Endothelial cell of umbilical vein (primary cell): ENCODE data around the gene TREML4. TPM values are rescaled to one million over a fixed set of nuclear protein-coding genes. Genes with fewer than 3 reads are reported as not detected.

Experiments used
- BruUV-seq: library from RNA; stranded (reverse); fragments of 400-500 nt; replicated peaks from 2 replicates; lab custom pipeline; 2021; lab: Mats Ljungman, UMichigan
- CTCF ChIA-PET: fragments of 300-600, 350-600 bp; sonication (Branson Sonifier 250); formaldehyde crosslinking; loops from one replicate; lab custom pipeline; 2021; ENCODE audit warnings: antibody characterized with exemption, inconsistent platforms; lab: Charles Lee
- POLR2A ChIA-PET: fragments of 300-600, 350-600 bp; sonication (Branson Sonifier 250); formaldehyde crosslinking; loops from one replicate; lab custom pipeline; 2021; ENCODE audit warnings: antibody characterized with exemption, inconsistent platforms; lab: Charles Lee
- DNase-seq: peaks from one replicate; pipeline ENCODE4 v3.0.0-alpha.2; 2011; ENCODE audit warnings: low read depth, low spot score
- FAIRE-seq: peaks from 2 replicates; lab custom pipeline; 2011; peaks lifted over from hg19 to GRCh38; lab: Jason Lieb, UNC
- H2AFZ ChIP-seq: 2 replicates; pipeline ENCODE4 v1.6.0; 2012; ENCODE audit warnings: low read depth, low read length, control low read depth, inconsistent platforms
- H3K27ac ChIP-seq: 2 replicates; pipeline ENCODE4 v1.5.1; 2011; ENCODE audit warnings: low read depth, mild to moderate bottlenecking, control low read depth, low read length, moderate library complexity; ENCODE audit not compliant: insufficient read depth
- H3K27me3 ChIP-seq, 2 experiments: 2 replicates each; pipeline versions ENCODE4 v1.6.0 to v1.6.1; 2011; ENCODE audit warnings: low read length in 2 of 2, mixed read lengths in 1 of 2; ENCODE audit not compliant: control insufficient read depth in 2 of 2, insufficient read depth in 2 of 2
- H3K36me3 ChIP-seq, 2 experiments: 2 replicates in 1 of 2; 3 replicates in 1 of 2; pipeline ENCODE4 v1.5.1; 2011; ENCODE audit warnings: low read length in 2 of 2, mild to moderate bottlenecking in 1 of 2, moderate library complexity in 1 of 2; ENCODE audit not compliant: control insufficient read depth in 2 of 2, insufficient read depth in 2 of 2; ENCODE audit errors: extremely low read depth in 1 of 2
- H3K4me1 ChIP-seq: 3 replicates; pipeline ENCODE4 v1.5.1; 2011; ENCODE audit warnings: mild to moderate bottlenecking, low read length; ENCODE audit not compliant: control insufficient read depth, insufficient read depth; ENCODE audit errors: extremely low read depth
- H3K4me2 ChIP-seq: 2 replicates; pipeline ENCODE4 v1.6.1; 2011; ENCODE audit warnings: low read length, control low read depth, mixed read lengths; ENCODE audit not compliant: insufficient read depth
- H3K4me3 ChIP-seq, 3 experiments: fragments of 200-600 bp in 1 of 3; sonication (generic), shearing (Covaris generic) in 1 of 3; replicated peaks in 1 of 3; 2 replicates each; pipeline ENCODE4 v1.5.1; 2011 to 2016; ENCODE audit warnings: control low read depth in 3 of 3, low read length in 3 of 3, mild to moderate bottlenecking in 2 of 3, inconsistent platforms in 1 of 3, low read depth in 1 of 3, moderate library complexity in 1 of 3; ENCODE audit not compliant: insufficient read depth in 1 of 3
- H3K79me2 ChIP-seq: 2 replicates; pipeline ENCODE4 v1.6.0; 2012; ENCODE audit warnings: low read length, inconsistent platforms; ENCODE audit not compliant: control insufficient read depth, insufficient read depth
- H3K9ac ChIP-seq: replicated peaks from 2 replicates; pipeline ENCODE3; 2011; ENCODE audit warnings: low read length, control low read depth; ENCODE audit not compliant: insufficient read depth; ENCODE audit errors: extremely low read depth
- H3K9me1 ChIP-seq: replicated peaks from 3 replicates; pipeline ENCODE4 v1.6.0; 2011; ENCODE audit warnings: mild to moderate bottlenecking, low read length; ENCODE audit not compliant: control insufficient read depth, insufficient read depth; ENCODE audit errors: extremely low read depth
- H3K9me3 ChIP-seq: replicated peaks from 2 replicates; pipeline ENCODE4 v1.5.1; 2012; ENCODE audit warnings: low read length, inconsistent platforms; ENCODE audit not compliant: control insufficient read depth, insufficient read depth
- H4K20me1 ChIP-seq: replicated peaks from 2 replicates; pipeline ENCODE3; 2011; ENCODE audit warnings: mild to moderate bottlenecking, low read length; ENCODE audit not compliant: control insufficient read depth, insufficient read depth; ENCODE audit errors: extremely low read depth
- CTCF ChIP-seq, 2 donors: IDR thresholded peaks; 1 replicate in 1 of 2; 2 replicates in 1 of 2; pipeline ENCODE4 v1.5.1; 2011; ENCODE audit warnings: low read length in 2 of 2, mild to moderate bottlenecking in 2 of 2, moderate library complexity in 2 of 2, control low read depth in 1 of 2, inconsistent platforms in 1 of 2, low read depth in 1 of 2; ENCODE audit not compliant: insufficient read depth in 1 of 2; ENCODE audit errors: extremely low read depth in 1 of 2
- EZH2 ChIP-seq: IDR thresholded peaks from 2 replicates; pipeline ENCODE4 v1.6.1; 2012; ENCODE audit warnings: borderline replicate concordance, low read depth, mild to moderate bottlenecking, moderate library complexity, low read length, inconsistent platforms; ENCODE audit not compliant: severe bottlenecking
- FOS ChIP-seq: IDR thresholded peaks from 2 replicates; pipeline ENCODE4 v1.6.1; 2011; ENCODE audit warnings: mild to moderate bottlenecking, low read length, moderate library complexity, borderline replicate concordance; ENCODE audit not compliant: insufficient read depth
- GATA2 ChIP-seq: IDR thresholded peaks from 2 replicates; pipeline ENCODE4 v1.7.0; 2011; ENCODE audit warnings: low read depth, mild to moderate bottlenecking, moderate library complexity, mixed read lengths, low read length; ENCODE audit not compliant: insufficient read length, insufficient read depth
- JUN ChIP-seq: IDR thresholded peaks from 2 replicates; pipeline ENCODE4 v1.6.1; 2011; ENCODE audit warnings: borderline replicate concordance, low read depth; ENCODE audit not compliant: insufficient read length, insufficient read depth
- MYC ChIP-seq: IDR thresholded peaks from one replicate; pipeline ENCODE4 v1.6.1; 2011; ENCODE audit warnings: mild to moderate bottlenecking, low read depth, low read length
- POLR2A ChIP-seq: IDR thresholded peaks from 2 replicates; pipeline ENCODE4 v1.6.1; 2012; ENCODE audit warnings: low read depth, mild to moderate bottlenecking, control low read depth, low read length
- POLR2AphosphoS5 ChIP-seq: IDR thresholded peaks from 2 replicates; pipeline ENCODE4 v1.6.1; 2012; ENCODE audit warnings: low read depth, mild to moderate bottlenecking, control low read depth, low read length, moderate library complexity; ENCODE audit not compliant: insufficient read depth
- dilution Hi-C: fragments of 300-500 bp; cut with MboI; formaldehyde crosslinking; loops from one replicate; pipeline ENCODE4 v1.15.0; 2019; ENCODE audit warnings: low sequenced_read_pairs; ENCODE audit not compliant: extremely low pct_ligation_motif_present
- intact Hi-C: fragments of 100-400 bp; cut with micrococcal nuclease; formaldehyde crosslinking; loops from one replicate; pipeline ENCODE4 v1.10.0; 2022
- polyA plus RNA-seq, 4 experiments: library from polyadenylated mRNA; depleted of rRNA in 3 of 4; stranded (reverse) in 3 of 4; unstranded in 1 of 4; fragments of >200 nt; gene quantifications; 2 replicates each; pipeline versions ENCODE4 v1.2.1 to v1.2.3, GENCODE V29; 2011 to 2012; ENCODE audit warnings: missing spikeins in 1 of 4
- total RNA-seq: library from RNA; stranded (reverse); gene quantifications from 2 replicates; pipeline ENCODE4 v1.2.3, GENCODE V29; 2021
- TF ChIP-seq, protein P1 (sequence below): IDR thresholded peaks from 2 replicates; pipeline ENCODE4 v1.6.1; 2011; ENCODE audit not compliant: insufficient read depth, insufficient read length

Gene TREML4
- total and polyA plus RNA-seq, 2 donors (not counting 3 experiments of a cell fraction or from before 2014, with no cell fraction given) = not detected

DNA sequence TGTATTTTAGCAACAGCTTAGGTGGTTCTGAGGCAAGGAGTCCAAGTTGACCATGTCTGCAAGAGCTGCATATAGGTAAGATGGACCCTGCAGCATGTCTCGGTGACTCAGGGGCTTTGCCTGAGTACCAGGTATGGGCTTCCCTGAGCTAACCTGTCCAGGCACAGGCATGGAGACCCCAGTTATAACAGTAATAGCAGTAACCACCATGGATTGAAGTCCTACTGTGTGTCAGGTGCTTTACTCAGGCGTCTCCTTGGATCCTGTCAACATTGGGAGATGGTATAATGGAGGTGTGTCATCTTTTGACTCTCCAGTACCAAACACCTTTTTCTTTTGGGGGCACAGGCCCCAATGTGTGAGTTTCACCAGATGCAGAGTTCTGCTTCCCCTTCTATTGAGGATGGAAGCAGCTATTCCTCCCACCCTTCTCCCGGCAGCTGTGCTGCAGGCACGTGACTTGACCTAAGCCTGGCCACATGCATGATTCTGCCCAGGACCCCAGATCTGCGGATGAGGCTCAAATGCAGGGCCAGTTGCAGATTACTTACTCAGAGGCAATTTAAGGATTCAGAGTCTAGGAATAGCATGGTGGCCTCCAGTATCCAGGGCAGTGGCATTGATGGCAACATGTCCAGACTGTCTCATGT, 44.6 kb downstream of the TREML4 start:
- no peak overlapping the region for H3K4me3 ChIP-seq
- dilution Hi-C loops (no loop called here), intact Hi-C loops (no loop called here)
- H3K4me1 ChIP-seq = no peaks in the 10 kb centered on the region
- no peaks in the 10 kb centered on the region for H4K20me1 ChIP-seq
- no peak for TF ChIP-seq POLR2A
- no peak for TF ChIP-seq MYC
- TF ChIP-seq POLR2AphosphoS5 = no peak
- TF ChIP-seq JUN = no peak
- no peak for TF ChIP-seq GATA2
- TF ChIP-seq FOS = no peak
- TF ChIP-seq CTCF (IDR thresholded peaks at IDR 0.05; ENCODE audit: extremely low read depth in 1 of 2, insufficient read depth in 1 of 2, low read depth in 1 of 2, low read length in 2 of 2) = no peak
- no peak for TF ChIP-seq EZH2
- TF ChIP-seq, protein P1, sequence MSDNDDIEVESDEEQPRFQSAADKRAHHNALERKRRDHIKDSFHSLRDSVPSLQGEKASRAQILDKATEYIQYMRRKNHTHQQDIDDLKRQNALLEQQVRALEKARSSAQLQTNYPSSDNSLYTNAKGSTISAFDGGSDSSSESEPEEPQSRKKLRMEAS = no peak
- H3K27ac ChIP-seq = no peak overlapping the region
- H3K36me3 ChIP-seq = no peaks in the 10 kb centered on the region
- ChIA-PET POLR2A (no interaction called here), CTCF (no interaction called here)
- no peak overlapping the region for H3K4me2 ChIP-seq
- H3K9me3 ChIP-seq = no peaks in the 10 kb centered on the region
- no peaks in the 10 kb centered on the region for H3K79me2 ChIP-seq
- H3K9me1 ChIP-seq = no peaks in the 10 kb centered on the region
- H2AFZ ChIP-seq = no peak overlapping the region
- FAIRE-seq (no peak), DNase-seq (no peak)
- H3K27me3 ChIP-seq = no peaks in the 10 kb centered on the region
- no TSS peak for BruUV-seq
- no peak overlapping the region for H3K9ac ChIP-seq
